NK-92 (cell line): ENCODE data around the gene PM20D1.
"Not testable (repeated sequence)": the region's sequence is repeated elsewhere in the genome, so short reads cannot be mapped to it uniquely, and the experiment has no call there.

ENCODE experiments used
- DNase-seq: peaks from one replicate; lab custom pipeline; 2025; ENCODE audit not compliant: unreplicated experiment; lab: John Stamatoyannopoulos, UW

Gene PM20D1

GRCh38 chr1:205843036-205843859, 6.7 kb downstream of the PM20D1 start:
- no peak for DNase-seq

GRCh38 chr1:205842229-205842628, 7.7 kb downstream of the PM20D1 start:
- no peak for DNase-seq

- no peak for DNase-seq
These were observed 9.6 kb downstream of the PM20D1 start for GRCh38 chr1:205840146-205840923.

GRCh38 chr1:205837382-205837970, 12.5 kb downstream of the PM20D1 start:
- no peak for DNase-seq

GRCh38 chr1:205834751-205835150, 15.2 kb downstream of the PM20D1 start:
- DNase-seq = no peak

GRCh38 chr1:205832326-205832751, 17.6 kb downstream of the PM20D1 start:
- DNase-seq = no peak

GRCh38 chr1:205827623-205828022, 22.3 kb downstream of the PM20D1 start:
- no peak for DNase-seq

GRCh38 chr1:205826995-205827394, 22.9 kb downstream of the PM20D1 start:
- DNase-seq = no peak

GRCh38 chr1:205826016-205826806, 23.7 kb downstream of the PM20D1 start:
- no peak for DNase-seq

GRCh38 chr1:205824180-205824579, 25.8 kb downstream of the PM20D1 start:
- no peak for DNase-seq

GRCh38 chr1:205823260-205823659, 26.7 kb downstream of the PM20D1 start:
- not testable (repeated sequence) for DNase-seq

- no peak for DNase-seq
These were observed 27.5 kb downstream of the PM20D1 start for GRCh38 chr1:205822397-205822796.

- no peak for DNase-seq
These were observed 31.9 kb downstream of the PM20D1 start for GRCh38 chr1:205817988-205818387.

- DNase-seq = no peak
These were observed 32.6 kb downstream of the PM20D1 start for GRCh38 chr1:205817364-205817763.

- DNase-seq = no peak
These were observed 36.2 kb downstream of the PM20D1 start for GRCh38 chr1:205813755-205814058.

- peak; percentile 44 for DNase-seq
These were observed 36.8 kb downstream of the PM20D1 start, which contains the start of gene SLC41A1 for GRCh38 chr1:205812878-205813754. SLC41A1 (minus strand) TSS chr1:205813198; CDS start chr1:205810441, 2,757 bp downstream.

GRCh38 chr1:205812271-205812877, 37.6 kb downstream of the PM20D1 start:
- no peak for DNase-seq

- DNase-seq = no peak
These were observed 38.3 kb downstream of the PM20D1 start for GRCh38 chr1:205811660-205812059.

GRCh38 chr1:205810448-205811157, 39.3 kb downstream of the PM20D1 start:
- DNase-seq = no peak
